ENCODE results near the gene SARM1. TPM values are rescaled to one million over a fixed set of nuclear protein-coding genes. Genes with fewer than 3 reads are reported as not detected.
"Not testable (repeated sequence)": the region's sequence is repeated elsewhere in the genome, so short reads cannot be mapped to it uniquely, and the experiment has no call there.

Gene SARM1
- total RNA-seq, 1 donor from 2014 or later: 29.6 TPM

- H3K4me1 Mint-ChIP-seq (ENCODE audit: unreplicated experiment): no peaks in the 10 kb centered on the region
- TF ChIP-seq CTCF (conservative IDR thresholded peaks at IDR 0.05): peak; percentile 78
- H3K27ac Mint-ChIP-seq: peak overlapping the region; percentile 4
Measured at GRCh38 chr17:28416703-28417311, 45.3 kb downstream of the SARM1 start.

GRCh38 chr17:28421787-28422305, 50.4 kb downstream of the SARM1 start:
- Mint-ChIP-seq H3K9me3 (no peaks in the 10 kb centered on the region), H3K4me1 (ENCODE audit: unreplicated experiment) (no peaks in the 10 kb centered on the region), H3K27me3 (peaks cover 4% of the 10 kb centered on the region), H3K36me3 (no peaks in the 10 kb centered on the region), H3K27ac (no peak overlapping the region), H3K4me3 (no peak overlapping the region)
- no peak for DNase-seq (ENCODE audit: extremely low spot score, unreplicated experiment)
- no peak for TF ChIP-seq CTCF (conservative IDR thresholded peaks at IDR 0.05)

More at GRCh38 chr17:28416703-28417311, 45.3 kb downstream of the SARM1 start:
- H3K36me3 Mint-ChIP-seq: no peaks in the 10 kb centered on the region
- DNase-seq (ENCODE audit: extremely low spot score, unreplicated experiment): no peak
- H3K4me3 Mint-ChIP-seq: no peak overlapping the region
- H3K27me3 Mint-ChIP-seq: peaks cover 24% of the 10 kb centered on the region
- H3K9me3 Mint-ChIP-seq: no peaks in the 10 kb centered on the region

- Mint-ChIP-seq H3K9me3 (no peaks in the 10 kb centered on the region), H3K27ac (no peak overlapping the region), H3K4me3 (no peak overlapping the region), H3K27me3 (peaks cover 4% of the 10 kb centered on the region), H3K4me1 (ENCODE audit: unreplicated experiment) (no peaks in the 10 kb centered on the region), H3K36me3 (no peaks in the 10 kb centered on the region)
- DNase-seq (ENCODE audit: extremely low spot score, unreplicated experiment): no peak
- no peak for TF ChIP-seq CTCF (conservative IDR thresholded peaks at IDR 0.05)
Measured at GRCh38 chr17:28425206-28425605, 53.7 kb downstream of the SARM1 start.

- Mint-ChIP-seq H3K36me3 (no peaks in the 10 kb centered on the region), H3K27ac (no peak overlapping the region), H3K4me3 (no peak overlapping the region), H3K4me1 (ENCODE audit: unreplicated experiment) (no peaks in the 10 kb centered on the region), H3K9me3 (no peaks in the 10 kb centered on the region), H3K27me3 (peaks cover 10% of the 10 kb centered on the region)
- peak; percentile 64 for TF ChIP-seq CTCF (conservative IDR thresholded peaks at IDR 0.05)
- no peak for DNase-seq (ENCODE audit: extremely low spot score, unreplicated experiment)
Measured at GRCh38 chr17:28426081-28426519, 54.6 kb downstream of the SARM1 start.

GRCh38 chr17:28427371-28427770, 55.9 kb downstream of the SARM1 start:
- H3K27ac Mint-ChIP-seq: no peak overlapping the region
- DNase-seq (ENCODE audit: extremely low spot score, unreplicated experiment): no peak
- H3K4me1 Mint-ChIP-seq (ENCODE audit: unreplicated experiment): no peaks in the 10 kb centered on the region
- H3K4me3 Mint-ChIP-seq: no peak overlapping the region
- peaks cover 19% of the 10 kb centered on the region for H3K27me3 Mint-ChIP-seq
- no peaks in the 10 kb centered on the region for H3K9me3 Mint-ChIP-seq
- H3K36me3 Mint-ChIP-seq: no peaks in the 10 kb centered on the region
- no peak for TF ChIP-seq CTCF (conservative IDR thresholded peaks at IDR 0.05)

- not testable (repeated sequence) for H3K4me3 Mint-ChIP-seq; H3K36me3 Mint-ChIP-seq; DNase-seq (ENCODE audit: extremely low spot score, unreplicated experiment); H3K27ac Mint-ChIP-seq; H3K9me3 Mint-ChIP-seq; H3K4me1 Mint-ChIP-seq (ENCODE audit: unreplicated experiment)
- peaks cover 23% of the 10 kb centered on the region for H3K27me3 Mint-ChIP-seq
Measured at GRCh38 chr17:28427982-28428381, 56.5 kb downstream of the SARM1 start.

All from type B pancreatic cell (in vitro differentiated cells).